DND-41 (cell line): Measurements from ENCODE around the gene MMP8.

Experiments
- ATAC-seq: fragments of 200-7000 bp; cut with Tn5 transposase; 3 replicates; pipeline ENCODE4 v1.9.1; 2021; ENCODE audit warnings: low read depth; ENCODE audit not compliant: insufficient read depth
- DNase-seq: peaks from one replicate; pipeline ENCODE4 v3.0.0-alpha.2; 2020
- H2AFZ ChIP-seq: 2 replicates; pipeline ENCODE4 v1.6.0; 2012; ENCODE audit warnings: low read depth, low read length
- H3K27ac ChIP-seq: 2 replicates; pipeline ENCODE4 v1.5.1; 2012; ENCODE audit warnings: low read length, inconsistent platforms
- H3K27me3 ChIP-seq: fragments of 200-600 bp; sonication (generic); 2 replicates; pipeline ENCODE4 v1.6.0; 2012; ENCODE audit warnings: low read length, mild to moderate bottlenecking, inconsistent platforms; ENCODE audit not compliant: insufficient read depth, poor library complexity
- H3K36me3 ChIP-seq: 2 replicates; pipeline ENCODE4 v1.5.1; 2012; ENCODE audit warnings: low read length, inconsistent platforms; ENCODE audit not compliant: insufficient read depth
- H3K4me1 ChIP-seq: 2 replicates; pipeline ENCODE4 v1.5.1; 2012; ENCODE audit warnings: mild to moderate bottlenecking, low read length; ENCODE audit not compliant: insufficient read depth
- H3K4me2 ChIP-seq: 2 replicates; pipeline ENCODE4 v1.6.0; 2012; ENCODE audit warnings: mild to moderate bottlenecking, moderate library complexity, low read length, inconsistent platforms; ENCODE audit not compliant: insufficient read depth
- H3K4me3 ChIP-seq, 2 experiments: fragments of 200-600 bp in 1 of 2; shearing (Covaris generic) in 1 of 2; 2 replicates each; pipeline ENCODE4 v1.5.1; 2012 to 2016; ENCODE audit warnings: inconsistent platforms in 2 of 2, low read length in 2 of 2, mild to moderate bottlenecking in 2 of 2, low read depth in 1 of 2, moderate library complexity in 1 of 2
- H3K79me2 ChIP-seq: 2 replicates; pipeline ENCODE4 v1.6.0; 2012; ENCODE audit warnings: low read length, inconsistent platforms; ENCODE audit not compliant: insufficient read depth
- H3K9ac ChIP-seq: 2 replicates; pipeline ENCODE4 v1.6.0; 2012; ENCODE audit warnings: low read depth, mild to moderate bottlenecking, inconsistent platforms, low read length, moderate library complexity
- H3K9me3 ChIP-seq: 2 replicates; pipeline ENCODE4 v1.5.1; 2012; ENCODE audit warnings: low read length, moderate library complexity, mild to moderate bottlenecking, inconsistent platforms; ENCODE audit not compliant: insufficient read depth, severe bottlenecking
- H4K20me1 ChIP-seq: 2 replicates; pipeline ENCODE4 v1.6.0; 2012; ENCODE audit warnings: low read length; ENCODE audit not compliant: insufficient read depth
- EZH2 ChIP-seq: IDR thresholded peaks from 3 replicates; pipeline ENCODE4 v1.6.1; 2012; ENCODE audit warnings: borderline replicate concordance, low read depth, mild to moderate bottlenecking, moderate library complexity, low read length, inconsistent platforms; ENCODE audit not compliant: severe bottlenecking
- TF ChIP-seq, protein P1 (sequence below): IDR thresholded peaks from 2 replicates; pipeline ENCODE4 v1.5.1; 2012; ENCODE audit warnings: borderline replicate concordance, low read length, moderate library complexity, mild to moderate bottlenecking; ENCODE audit not compliant: poor library complexity, severe bottlenecking; ENCODE audit errors: extremely low read depth

Gene MMP8

DNA sequence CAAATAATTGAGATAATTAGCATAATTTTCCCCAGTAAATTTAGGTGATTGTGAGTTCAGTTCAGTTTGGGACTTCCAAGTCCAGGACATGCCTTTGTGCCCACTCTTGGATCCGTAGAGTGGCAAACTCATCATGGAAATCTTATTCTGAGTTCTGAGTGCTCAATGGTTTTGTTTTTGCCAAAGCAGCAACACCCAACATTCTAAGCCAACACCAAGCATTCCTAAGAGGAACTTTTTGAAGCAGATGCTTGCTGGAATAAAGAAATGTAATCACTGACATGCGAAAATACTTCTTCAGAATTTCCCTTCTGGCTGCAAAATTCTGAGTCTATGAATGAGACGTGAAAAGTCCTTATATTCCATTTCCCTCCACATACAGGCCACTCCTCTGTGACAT is 29.6 kb downstream of the MMP8 start:
- Histone ChIP-seq H2AFZ (no peak overlapping the region), H3K36me3 (no peaks in the 10 kb centered on the region), H3K79me2 (no peaks in the 10 kb centered on the region), H3K9me3 (no peaks in the 10 kb centered on the region), H4K20me1 (no peaks in the 10 kb centered on the region), H3K4me2 (no peak overlapping the region), H3K9ac (no peak overlapping the region), H3K27ac (no peak overlapping the region), H3K4me1 (no peaks in the 10 kb centered on the region), H3K27me3 (no peaks in the 10 kb centered on the region), H3K4me3 (no peak overlapping the region)
- DNase-seq: no peak
- no peak for ATAC-seq
- TF ChIP-seq, protein P1, sequence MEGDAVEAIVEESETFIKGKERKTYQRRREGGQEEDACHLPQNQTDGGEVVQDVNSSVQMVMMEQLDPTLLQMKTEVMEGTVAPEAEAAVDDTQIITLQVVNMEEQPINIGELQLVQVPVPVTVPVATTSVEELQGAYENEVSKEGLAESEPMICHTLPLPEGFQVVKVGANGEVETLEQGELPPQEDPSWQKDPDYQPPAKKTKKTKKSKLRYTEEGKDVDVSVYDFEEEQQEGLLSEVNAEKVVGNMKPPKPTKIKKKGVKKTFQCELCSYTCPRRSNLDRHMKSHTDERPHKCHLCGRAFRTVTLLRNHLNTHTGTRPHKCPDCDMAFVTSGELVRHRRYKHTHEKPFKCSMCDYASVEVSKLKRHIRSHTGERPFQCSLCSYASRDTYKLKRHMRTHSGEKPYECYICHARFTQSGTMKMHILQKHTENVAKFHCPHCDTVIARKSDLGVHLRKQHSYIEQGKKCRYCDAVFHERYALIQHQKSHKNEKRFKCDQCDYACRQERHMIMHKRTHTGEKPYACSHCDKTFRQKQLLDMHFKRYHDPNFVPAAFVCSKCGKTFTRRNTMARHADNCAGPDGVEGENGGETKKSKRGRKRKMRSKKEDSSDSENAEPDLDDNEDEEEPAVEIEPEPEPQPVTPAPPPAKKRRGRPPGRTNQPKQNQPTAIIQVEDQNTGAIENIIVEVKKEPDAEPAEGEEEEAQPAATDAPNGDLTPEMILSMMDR: no peak
- no peak for TF ChIP-seq EZH2

DNA sequence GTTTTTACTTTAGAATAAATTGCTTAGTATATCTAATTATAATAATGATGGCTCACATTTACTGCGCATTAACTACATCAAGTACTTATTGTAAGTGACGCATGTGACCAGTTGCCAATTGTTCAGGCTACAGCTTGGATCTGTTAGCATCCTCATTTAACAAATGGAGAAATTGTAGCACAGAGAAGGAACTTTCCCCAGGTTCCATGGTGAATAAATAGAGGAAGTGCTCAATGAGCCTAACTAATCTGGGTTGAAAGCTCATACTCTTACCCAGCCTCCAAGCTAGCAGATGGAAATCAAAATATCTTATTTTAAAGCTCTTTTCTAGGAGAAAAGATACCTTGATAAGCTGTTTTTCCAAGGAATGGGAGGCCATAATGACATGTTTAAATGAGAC is 39.0 kb downstream of the MMP8 start:
- H3K36me3 ChIP-seq: no peaks in the 10 kb centered on the region
- no peaks in the 10 kb centered on the region for H3K79me2 ChIP-seq
- H2AFZ ChIP-seq: no peak overlapping the region
- H3K9ac ChIP-seq: no peak overlapping the region
- no peaks in the 10 kb centered on the region for H3K9me3 ChIP-seq
- H3K27ac ChIP-seq: no peak overlapping the region
- TF ChIP-seq, protein P1: no peak
- TF ChIP-seq EZH2: no peak
- no peak overlapping the region for H3K4me2 ChIP-seq
- H3K27me3 ChIP-seq: peaks cover 5% of the 10 kb centered on the region
- no peaks in the 10 kb centered on the region for H3K4me1 ChIP-seq
- H3K4me3 ChIP-seq: no peak overlapping the region
- DNase-seq: no peak
- no peak for ATAC-seq
- H4K20me1 ChIP-seq: no peaks in the 10 kb centered on the region

DNA sequence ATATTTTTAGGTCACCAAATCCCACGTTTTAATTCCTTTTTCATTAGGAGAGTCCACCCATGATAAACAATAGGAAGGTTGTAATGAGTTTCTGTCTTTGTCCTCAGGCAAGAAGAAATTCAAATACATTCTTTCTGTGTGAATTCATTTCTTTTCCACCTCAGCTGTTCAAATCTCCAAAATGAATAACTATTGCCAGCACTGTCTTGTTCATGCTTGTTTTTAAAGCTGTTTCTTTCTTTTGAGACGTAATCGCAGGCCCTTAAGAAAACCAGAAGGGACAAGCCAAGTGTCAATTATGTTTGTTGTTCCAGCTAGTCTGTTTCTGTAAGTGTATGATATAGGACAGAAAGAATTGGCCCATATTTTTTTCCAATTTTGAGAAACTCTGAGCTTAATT is 39.4 kb downstream of the MMP8 start:
- Histone ChIP-seq H3K4me2 (no peak overlapping the region), H3K4me1 (no peaks in the 10 kb centered on the region), H3K9ac (no peak overlapping the region), H2AFZ (no peak overlapping the region), H3K27ac (no peak overlapping the region), H4K20me1 (no peaks in the 10 kb centered on the region), H3K36me3 (no peaks in the 10 kb centered on the region), H3K9me3 (no peaks in the 10 kb centered on the region), H3K4me3 (no peak overlapping the region), H3K27me3 (peaks cover 5% of the 10 kb centered on the region), H3K79me2 (no peaks in the 10 kb centered on the region)
- TF ChIP-seq, protein P1: no peak
- TF ChIP-seq EZH2: no peak
- DNase-seq: no peak
- ATAC-seq: no peak

DNA sequence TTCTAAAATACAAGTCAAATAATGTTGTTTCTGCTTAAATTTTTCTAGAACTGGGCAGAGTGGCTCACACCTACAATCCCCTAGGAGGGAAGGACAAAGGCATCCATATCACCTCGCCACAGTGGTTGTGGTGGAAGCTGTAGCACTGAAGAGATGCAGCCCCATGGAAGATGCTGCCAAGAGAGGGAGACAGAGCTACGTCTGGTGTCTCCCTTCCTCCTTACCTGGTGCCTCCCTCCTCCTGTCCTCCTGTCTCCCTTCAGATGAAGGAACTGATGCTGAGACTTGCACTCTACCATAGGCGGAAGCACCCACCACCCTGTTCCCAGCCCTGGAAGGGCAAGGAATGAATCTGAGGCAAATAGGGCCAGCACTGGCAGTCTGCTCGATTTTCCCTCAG is 41.5 kb downstream of the MMP8 start:
- Histone ChIP-seq H3K9me3 (no peaks in the 10 kb centered on the region), H3K36me3 (no peaks in the 10 kb centered on the region), H3K4me3 (no peak overlapping the region), H3K79me2 (no peaks in the 10 kb centered on the region), H3K27ac (no peak overlapping the region), H3K9ac (no peak overlapping the region), H2AFZ (no peak overlapping the region), H3K4me2 (no peak overlapping the region), H3K27me3 (peaks cover 5% of the 10 kb centered on the region), H3K4me1 (no peaks in the 10 kb centered on the region), H4K20me1 (no peaks in the 10 kb centered on the region)
- TF ChIP-seq EZH2: no peak
- TF ChIP-seq, protein P1: no peak
- no peak for ATAC-seq
- DNase-seq: no peak
